HUES64 (cell line): Measurements from ENCODE around the gene TMEM108.

ENCODE experiments used
- H3K27ac ChIP-seq: 2 replicates; pipeline ENCODE4 v1.7.0; 2013; ENCODE audit warnings: low read depth, low read length, inconsistent platforms
- H3K27me3 ChIP-seq: 2 replicates; pipeline ENCODE4 v1.6.1; 2013; ENCODE audit warnings: mild to moderate bottlenecking, low read length; ENCODE audit not compliant: insufficient read depth
- H3K36me3 ChIP-seq: 2 replicates; pipeline ENCODE4 v1.6.1; 2013; ENCODE audit warnings: mild to moderate bottlenecking, low read length; ENCODE audit not compliant: insufficient read depth
- H3K4me1 ChIP-seq: 2 replicates; pipeline ENCODE4 v1.6.1; 2013; ENCODE audit warnings: mild to moderate bottlenecking, low read length, moderate library complexity; ENCODE audit not compliant: insufficient read depth
- H3K4me3 ChIP-seq: 2 replicates; pipeline ENCODE4 v1.5.1; 2013; ENCODE audit warnings: mild to moderate bottlenecking, low read length, moderate library complexity
- H3K9ac ChIP-seq: 2 replicates; pipeline ENCODE4 v1.6.1; 2013; ENCODE audit warnings: mild to moderate bottlenecking, low read depth, low read length
- H3K9me3 ChIP-seq: 2 replicates; pipeline ENCODE4 v1.6.1; 2013; ENCODE audit warnings: low read depth, low read length; ENCODE audit not compliant: insufficient read depth
- WGBS: fragments of 150-250, 120-280 bp; methylation state at CpG from one replicate; pipeline ENCODE4 v1.1.7; 2013; ENCODE audit warnings: missing lambda C conversion rate; 5-methylcytosine and 5-hydroxymethylcytosine counted together

The TMEM108 gene

DNA sequence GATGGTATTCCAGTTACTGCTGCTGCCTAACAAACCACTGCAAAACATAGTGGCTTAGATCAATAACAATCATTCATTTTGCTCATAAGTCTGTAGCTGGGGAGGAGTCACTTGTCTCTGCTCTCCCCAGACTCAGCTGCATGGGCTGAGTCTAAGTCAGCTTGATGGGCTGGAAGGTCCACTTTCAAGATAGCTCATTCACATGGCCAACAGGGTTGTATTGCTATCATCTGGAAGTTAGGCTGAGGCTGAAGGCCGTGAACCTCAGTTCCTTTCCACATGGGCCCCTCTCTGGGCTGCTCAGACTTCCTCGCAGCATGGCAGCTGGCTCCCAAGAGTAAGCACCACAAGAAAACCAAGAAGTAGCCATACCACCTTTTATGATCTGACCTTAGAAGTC lies 333.0 kb downstream of the TMEM108 start:
- H3K9ac ChIP-seq = no peak overlapping the region
- no peak overlapping the region for H3K27ac ChIP-seq
- H3K4me3 ChIP-seq = no peak overlapping the region
- peaks cover 21% of the 10 kb centered on the region for H3K4me1 ChIP-seq
- no peaks in the 10 kb centered on the region for H3K27me3 ChIP-seq
- H3K9me3 ChIP-seq = no peaks in the 10 kb centered on the region
- no peaks in the 10 kb centered on the region for H3K36me3 ChIP-seq
- WGBS = 88% methylated on average over 2 of the region's 2 CpGs

DNA sequence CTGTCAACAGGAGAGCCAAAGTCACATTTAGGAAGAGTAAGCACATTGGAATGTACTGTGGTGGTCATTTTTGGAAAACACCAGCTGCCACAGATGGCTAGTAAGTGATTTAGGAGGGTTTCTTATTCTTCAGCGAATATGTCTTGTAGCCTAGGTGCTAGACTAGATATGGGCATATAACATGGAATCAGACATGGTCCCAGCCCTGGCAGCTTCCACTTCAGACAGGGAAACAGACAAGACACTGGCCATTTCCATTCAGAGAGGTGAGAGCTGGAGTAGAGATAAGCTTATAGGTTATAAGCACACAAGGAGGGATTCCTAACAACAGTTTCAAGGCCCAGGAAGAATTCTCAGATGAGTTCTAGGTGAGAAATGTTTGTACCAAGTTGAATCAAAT lies 333.5 kb downstream of the TMEM108 start:
- WGBS = 95% methylated on average over 1 of the region's 1 CpG
- H3K27ac ChIP-seq = no peak overlapping the region
- H3K9ac ChIP-seq = no peak overlapping the region
- H3K9me3 ChIP-seq = no peaks in the 10 kb centered on the region
- H3K27me3 ChIP-seq = no peaks in the 10 kb centered on the region
- H3K4me3 ChIP-seq = no peak overlapping the region
- H3K4me1 ChIP-seq = peaks cover 21% of the 10 kb centered on the region
- H3K36me3 ChIP-seq = no peaks in the 10 kb centered on the region

DNA sequence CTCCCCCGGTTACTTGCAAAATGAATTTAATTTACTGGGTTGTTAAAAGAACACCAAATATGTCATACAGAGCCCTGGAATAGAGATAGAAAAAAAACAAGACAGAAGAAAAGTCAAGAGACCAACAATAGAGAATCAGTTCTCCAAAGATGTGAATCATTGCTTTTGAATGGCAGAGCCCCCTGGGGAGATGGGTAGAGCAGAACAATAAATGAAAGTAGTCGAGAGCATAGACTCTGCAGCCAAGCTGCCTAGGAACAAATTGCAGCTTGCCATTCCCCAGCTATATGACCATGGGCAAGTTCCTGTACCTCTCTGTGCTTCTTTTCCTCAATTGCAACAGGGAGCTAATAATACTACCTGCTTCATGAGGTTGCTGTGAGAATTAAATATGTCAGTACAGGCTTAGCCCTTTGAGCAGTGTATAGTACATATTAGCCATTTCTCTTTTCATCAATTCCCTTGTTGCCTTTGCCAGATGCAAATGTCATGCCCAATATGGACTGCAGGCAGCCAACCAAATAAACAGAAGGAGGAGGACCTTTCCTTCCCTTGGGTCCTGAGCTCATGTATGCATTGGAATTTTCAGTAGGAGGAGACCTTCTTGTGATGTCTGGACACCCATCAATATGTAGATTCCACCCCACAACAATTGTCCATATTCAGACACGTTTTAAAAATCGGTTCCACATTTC lies 336.7 kb downstream of the TMEM108 start:
- Histone ChIP-seq H3K4me3 (no peak overlapping the region), H3K27ac (no peak overlapping the region), H3K9me3 (no peaks in the 10 kb centered on the region), H3K27me3 (no peaks in the 10 kb centered on the region), H3K36me3 (no peaks in the 10 kb centered on the region), H3K4me1 (peaks cover 21% of the 10 kb centered on the region), H3K9ac (no peak overlapping the region)
- WGBS = 66% methylated on average over 3 of the region's 4 CpGs

DNA sequence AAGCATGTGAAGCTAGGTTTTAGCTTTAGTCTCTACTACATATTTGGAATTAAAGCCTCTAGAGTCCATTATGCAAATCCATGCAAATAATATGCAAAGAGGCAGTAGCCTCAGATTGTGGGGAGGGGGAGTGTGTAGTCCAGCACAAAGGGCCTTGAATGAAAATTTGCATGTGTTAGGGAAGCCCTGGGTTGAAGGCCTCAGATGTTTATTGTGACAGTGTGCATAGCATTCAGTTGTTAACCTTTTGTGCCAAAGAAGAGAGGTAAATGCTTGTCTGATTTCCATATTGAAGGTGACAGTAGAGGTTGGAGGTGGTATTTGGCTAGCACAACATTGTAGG lies 337.2 kb downstream of the TMEM108 start:
- H3K4me3 ChIP-seq = no peak overlapping the region
- no peaks in the 10 kb centered on the region for H3K27me3 ChIP-seq
- H3K9me3 ChIP-seq = no peaks in the 10 kb centered on the region
- no peak overlapping the region; the same call in 1 of the 2 replicates for H3K27ac ChIP-seq
- H3K4me1 ChIP-seq = peaks cover 21% of the 10 kb centered on the region
- H3K36me3 ChIP-seq = no peaks in the 10 kb centered on the region
- no peak overlapping the region for H3K9ac ChIP-seq

DNA sequence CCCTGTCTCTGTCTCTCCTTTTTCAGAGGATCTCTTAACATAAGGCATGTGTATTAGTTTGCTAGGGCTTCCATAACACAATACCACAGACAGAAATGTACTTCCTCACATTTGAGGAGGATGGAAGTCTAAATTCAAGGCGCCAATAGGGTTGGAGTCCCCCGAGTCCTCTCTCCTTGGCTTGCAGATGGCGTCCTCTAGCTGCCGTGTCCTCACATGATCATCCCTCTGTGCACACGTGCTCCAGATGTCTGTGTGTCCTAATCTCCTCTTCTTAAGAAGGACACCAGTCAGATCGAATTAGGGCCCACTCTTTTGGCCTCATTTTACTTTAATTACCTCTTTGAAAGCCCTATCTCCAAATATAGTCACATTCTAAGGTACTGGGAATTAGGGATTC lies 338.6 kb downstream of the TMEM108 start:
- no peaks in the 10 kb centered on the region for H3K27me3 ChIP-seq
- H3K4me1 ChIP-seq = peaks cover 21% of the 10 kb centered on the region
- no peak overlapping the region for H3K27ac ChIP-seq
- H3K36me3 ChIP-seq = no peaks in the 10 kb centered on the region
- no peak overlapping the region for H3K9ac ChIP-seq
- no peak overlapping the region for H3K4me3 ChIP-seq
- no peaks in the 10 kb centered on the region for H3K9me3 ChIP-seq
- 78% methylated on average over 6 of the region's 6 CpGs for WGBS

DNA sequence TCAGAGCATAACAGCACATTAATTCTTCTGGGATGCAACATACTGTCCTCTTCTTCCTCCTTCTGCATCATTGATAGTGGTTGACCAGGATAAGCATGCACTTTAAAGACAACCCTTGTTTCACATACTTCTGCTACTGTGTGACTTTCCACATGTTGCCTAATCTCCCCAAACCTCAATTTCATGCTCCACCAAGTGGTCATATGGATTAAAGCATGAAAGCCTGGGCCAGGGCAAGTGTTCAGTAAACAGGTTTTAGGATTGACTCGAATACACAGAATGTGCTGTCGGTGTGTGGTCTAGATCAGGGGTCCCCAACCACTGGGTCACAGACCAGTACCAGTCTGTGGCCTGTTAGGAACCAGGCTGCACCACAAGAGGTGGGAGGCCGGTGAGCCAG lies 339.2 kb downstream of the TMEM108 start:
- 90% methylated on average over 3 of the region's 3 CpGs for WGBS
- no peaks in the 10 kb centered on the region for H3K36me3 ChIP-seq
- peaks cover 21% of the 10 kb centered on the region for H3K4me1 ChIP-seq
- H3K27me3 ChIP-seq = no peaks in the 10 kb centered on the region
- H3K27ac ChIP-seq = no peak overlapping the region
- no peak overlapping the region for H3K9ac ChIP-seq
- H3K9me3 ChIP-seq = no peaks in the 10 kb centered on the region
- H3K4me3 ChIP-seq = no peak overlapping the region

DNA sequence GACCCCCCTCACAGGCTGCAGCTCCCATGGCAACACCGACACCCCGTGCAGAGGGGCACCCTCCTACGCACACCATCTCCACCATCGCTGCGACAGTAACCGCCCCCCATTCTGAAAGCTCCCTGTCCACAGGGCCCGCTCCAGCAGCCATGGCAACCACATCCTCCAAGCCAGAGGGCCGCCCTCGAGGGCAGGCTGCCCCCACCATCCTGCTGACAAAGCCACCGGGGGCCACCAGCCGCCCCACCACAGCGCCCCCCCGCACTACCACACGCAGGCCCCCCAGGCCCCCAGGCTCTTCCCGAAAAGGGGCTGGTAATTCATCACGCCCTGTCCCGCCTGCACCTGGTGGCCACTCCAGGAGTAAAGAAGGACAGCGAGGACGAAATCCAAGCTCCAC lies 341.7 kb downstream of the TMEM108 start:
- H3K9ac ChIP-seq = no peak overlapping the region
- no peaks in the 10 kb centered on the region for H3K9me3 ChIP-seq
- H3K27me3 ChIP-seq = no peaks in the 10 kb centered on the region
- H3K27ac ChIP-seq = no peak overlapping the region
- no peaks in the 10 kb centered on the region for H3K36me3 ChIP-seq
- H3K4me3 ChIP-seq = no peak overlapping the region
- 95% methylated on average over 19 of the region's 19 CpGs for WGBS
- peaks cover 14% of the 10 kb centered on the region for H3K4me1 ChIP-seq

DNA sequence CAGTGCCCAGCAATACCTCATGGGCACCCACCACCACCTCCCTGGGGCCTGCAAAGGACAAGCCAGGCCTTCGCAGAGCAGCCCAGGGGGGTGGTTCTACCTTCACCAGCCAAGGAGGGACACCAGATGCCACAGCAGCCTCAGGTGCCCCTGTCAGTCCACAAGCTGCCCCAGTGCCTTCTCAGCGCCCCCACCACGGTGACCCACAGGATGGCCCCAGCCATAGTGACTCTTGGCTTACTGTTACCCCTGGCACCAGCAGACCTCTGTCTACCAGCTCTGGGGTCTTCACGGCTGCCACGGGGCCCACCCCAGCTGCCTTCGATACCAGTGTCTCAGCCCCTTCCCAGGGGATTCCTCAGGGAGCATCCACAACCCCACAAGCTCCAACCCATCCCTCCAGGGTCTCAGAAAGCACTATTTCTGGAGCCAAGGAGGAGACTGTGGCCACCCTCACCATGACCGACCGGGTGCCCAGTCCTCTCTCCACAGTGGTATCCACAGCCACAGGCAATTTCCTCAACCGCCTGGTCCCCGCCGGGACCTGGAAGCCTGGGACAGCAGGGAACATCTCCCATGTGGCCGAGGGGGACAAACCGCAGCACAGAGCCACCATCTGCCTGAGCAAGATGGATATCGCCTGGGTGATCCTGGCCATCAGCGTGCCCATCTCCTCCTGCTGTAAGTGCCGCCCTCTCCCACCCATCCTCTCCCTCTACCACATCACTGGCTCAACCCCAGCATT lies 342.5 kb downstream of the TMEM108 start:
- no peaks in the 10 kb centered on the region for H3K36me3 ChIP-seq
- 95% methylated on average over 16 of the region's 16 CpGs for WGBS
- no peaks in the 10 kb centered on the region for H3K9me3 ChIP-seq
- peaks cover 7% of the 10 kb centered on the region for H3K4me1 ChIP-seq
- H3K27ac ChIP-seq = no peak overlapping the region
- no peaks in the 10 kb centered on the region for H3K27me3 ChIP-seq
- H3K4me3 ChIP-seq = no peak overlapping the region
- no peak overlapping the region for H3K9ac ChIP-seq

DNA sequence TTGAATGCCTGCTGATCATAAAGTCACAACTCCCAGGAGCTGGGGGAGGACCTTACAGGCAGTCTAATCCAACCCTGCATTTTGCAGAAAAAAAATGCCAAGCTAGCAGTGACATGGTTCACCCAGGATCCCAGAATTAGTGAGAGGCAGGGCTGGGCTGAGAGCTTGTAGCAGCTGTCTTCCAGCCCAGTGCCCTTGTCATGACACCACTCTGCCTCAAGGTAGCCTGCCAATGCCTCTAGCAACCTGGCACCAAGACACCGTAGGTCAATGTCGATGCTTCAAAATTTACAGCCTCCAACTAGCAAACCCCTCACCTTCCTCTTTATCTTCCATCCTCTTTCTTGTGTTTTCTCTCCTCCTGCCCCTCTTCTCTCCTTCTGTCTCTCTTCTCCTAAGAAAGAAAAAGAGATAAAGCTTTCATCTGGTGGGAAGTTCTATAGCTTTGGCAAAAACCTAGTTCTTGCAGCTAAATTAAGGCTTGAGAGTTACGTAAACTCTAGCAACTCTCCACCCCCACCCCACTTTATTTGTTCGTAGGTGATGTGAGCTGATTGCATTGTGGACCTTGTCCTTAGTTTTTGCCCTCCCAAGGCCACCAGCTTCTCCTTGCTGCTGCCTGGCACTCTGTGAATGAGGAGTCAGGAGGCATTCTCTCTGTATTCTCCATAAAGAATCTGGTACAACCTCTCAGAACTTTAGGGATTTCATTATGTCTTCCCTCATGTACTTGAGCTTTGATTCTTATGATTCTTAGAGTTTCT lies 343.3 kb downstream of the TMEM108 start:
- no peak overlapping the region for H3K9ac ChIP-seq
- WGBS = 62% methylated on average over 3 of the region's 4 CpGs
- no peak overlapping the region for H3K27ac ChIP-seq
- H3K4me1 ChIP-seq = 0 out of 2 replicates have a peak, but pooled peaks cover 2% of the 10 kb centered on the region
- no peaks in the 10 kb centered on the region for H3K27me3 ChIP-seq
- no peaks in the 10 kb centered on the region for H3K9me3 ChIP-seq
- H3K36me3 ChIP-seq = no peaks in the 10 kb centered on the region
- no peak overlapping the region for H3K4me3 ChIP-seq

DNA sequence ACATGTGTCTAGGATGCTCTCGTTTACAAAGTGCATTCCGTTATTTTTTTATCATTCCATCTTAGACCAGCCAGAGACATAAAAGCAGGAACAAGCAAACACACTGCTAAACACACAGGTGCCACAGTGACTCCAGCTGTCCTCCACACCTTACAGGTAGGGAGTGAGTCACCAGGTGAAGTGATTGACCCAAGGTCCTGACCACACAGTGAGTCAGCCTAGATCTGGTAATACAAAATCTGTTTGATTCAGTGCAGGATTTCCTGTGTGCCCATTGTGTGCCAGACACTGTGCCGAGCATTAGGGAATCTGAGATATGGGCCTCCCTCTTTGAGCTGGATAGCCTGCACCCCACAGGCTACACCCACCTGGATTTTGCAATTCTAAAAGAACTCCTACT lies 345.0 kb downstream of the TMEM108 start:
- H3K27ac ChIP-seq = no peak overlapping the region
- no peaks in the 10 kb centered on the region for H3K27me3 ChIP-seq
- WGBS = 91% methylated on average over 3 of the region's 3 CpGs
- no peak overlapping the region for H3K4me3 ChIP-seq
- H3K4me1 ChIP-seq = 0 out of 2 replicates have a peak, but pooled peaks cover 2% of the 10 kb centered on the region
- no peak overlapping the region for H3K9ac ChIP-seq
- no peaks in the 10 kb centered on the region for H3K9me3 ChIP-seq
- no peaks in the 10 kb centered on the region for H3K36me3 ChIP-seq

DNA sequence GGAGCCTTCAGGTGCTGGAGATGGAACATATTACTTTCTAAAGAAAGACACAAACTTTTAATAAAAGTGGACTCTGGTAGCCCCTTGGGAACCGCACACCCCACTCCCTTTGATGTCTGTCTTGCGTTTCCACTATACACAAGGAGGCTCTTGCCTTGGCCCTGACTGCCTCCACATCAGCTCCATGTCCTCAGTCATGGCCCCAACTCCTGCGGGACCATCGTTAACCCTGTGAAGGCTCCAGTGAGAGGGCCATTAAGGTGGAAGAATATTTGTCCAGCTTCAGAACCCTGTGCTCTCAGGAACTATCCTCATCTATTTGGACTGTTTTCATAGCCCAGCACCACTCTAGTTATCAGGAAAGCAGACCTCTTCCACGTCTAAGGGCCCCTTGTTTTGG lies 345.6 kb downstream of the TMEM108 start:
- WGBS = 88% methylated on average over 5 of the region's 5 CpGs
- Histone ChIP-seq H3K4me1 (0 out of 2 replicates have a peak, but pooled peaks cover 2% of the 10 kb centered on the region), H3K4me3 (no peak overlapping the region), H3K27ac (no peak overlapping the region), H3K9me3 (no peaks in the 10 kb centered on the region), H3K9ac (no peak overlapping the region), H3K27me3 (no peaks in the 10 kb centered on the region), H3K36me3 (no peaks in the 10 kb centered on the region)
